Astrocyte of the spinal cord (primary cell): Measurements from ENCODE around the gene ABCC2.

Experiments used
- DNase-seq: peaks from one replicate; pipeline ENCODE4 v3.0.0; 2011; ENCODE audit warnings: low read depth, low spot score
- H3K4me3 ChIP-seq: 2 replicates; pipeline ENCODE4 v1.5.1; 2011; ENCODE audit warnings: low read depth, mild to moderate bottlenecking, low read length, moderate library complexity
- in situ Hi-C: cut with HindIII; loops from 2 replicates; pipeline ENCODE4 v1.10.0; 2017; ENCODE audit warnings: low sequenced_read_pairs
- TF ChIP-seq, protein P1 (sequence below): IDR thresholded peaks from 2 replicates; pipeline ENCODE4 v1.5.1; 2012; ENCODE audit warnings: low read depth, mild to moderate bottlenecking, low read length, inconsistent platforms

The ABCC2 gene

DNA sequence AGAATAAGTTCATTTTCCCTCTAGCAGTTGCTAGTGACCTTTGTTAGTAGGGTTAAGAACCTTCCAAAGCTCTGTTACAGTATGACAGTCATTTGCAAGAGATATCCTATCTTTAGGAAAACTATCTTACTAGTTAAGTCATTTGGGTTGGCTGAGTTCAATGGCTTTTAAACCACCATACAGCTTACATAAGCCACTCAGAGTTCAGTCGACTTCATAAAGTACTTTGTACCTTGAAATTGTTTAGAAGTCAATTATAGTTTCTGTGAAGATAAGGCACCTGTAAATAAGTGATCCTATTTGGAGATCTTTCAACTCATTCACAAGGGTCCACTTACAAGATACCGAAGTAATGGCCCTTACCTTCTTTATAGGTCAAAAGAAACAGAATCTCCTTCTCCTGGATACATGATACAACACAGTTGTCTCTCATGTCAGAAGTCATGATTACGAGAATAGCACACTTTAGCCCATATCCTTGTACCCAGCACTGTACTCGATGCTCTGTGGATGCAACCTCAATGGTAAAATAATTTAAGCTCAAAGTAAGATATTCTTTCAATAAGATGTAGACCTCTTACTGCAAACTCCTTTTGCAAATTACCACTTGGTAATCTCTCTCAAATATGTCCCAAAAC lies 11.9 kb upstream of the ABCC2 start:
- no peak for DNase-seq
- in situ Hi-C loops = no loop called here
- TF ChIP-seq, protein P1, sequence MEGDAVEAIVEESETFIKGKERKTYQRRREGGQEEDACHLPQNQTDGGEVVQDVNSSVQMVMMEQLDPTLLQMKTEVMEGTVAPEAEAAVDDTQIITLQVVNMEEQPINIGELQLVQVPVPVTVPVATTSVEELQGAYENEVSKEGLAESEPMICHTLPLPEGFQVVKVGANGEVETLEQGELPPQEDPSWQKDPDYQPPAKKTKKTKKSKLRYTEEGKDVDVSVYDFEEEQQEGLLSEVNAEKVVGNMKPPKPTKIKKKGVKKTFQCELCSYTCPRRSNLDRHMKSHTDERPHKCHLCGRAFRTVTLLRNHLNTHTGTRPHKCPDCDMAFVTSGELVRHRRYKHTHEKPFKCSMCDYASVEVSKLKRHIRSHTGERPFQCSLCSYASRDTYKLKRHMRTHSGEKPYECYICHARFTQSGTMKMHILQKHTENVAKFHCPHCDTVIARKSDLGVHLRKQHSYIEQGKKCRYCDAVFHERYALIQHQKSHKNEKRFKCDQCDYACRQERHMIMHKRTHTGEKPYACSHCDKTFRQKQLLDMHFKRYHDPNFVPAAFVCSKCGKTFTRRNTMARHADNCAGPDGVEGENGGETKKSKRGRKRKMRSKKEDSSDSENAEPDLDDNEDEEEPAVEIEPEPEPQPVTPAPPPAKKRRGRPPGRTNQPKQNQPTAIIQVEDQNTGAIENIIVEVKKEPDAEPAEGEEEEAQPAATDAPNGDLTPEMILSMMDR = no peak
- no peak overlapping the region for H3K4me3 ChIP-seq

DNA sequence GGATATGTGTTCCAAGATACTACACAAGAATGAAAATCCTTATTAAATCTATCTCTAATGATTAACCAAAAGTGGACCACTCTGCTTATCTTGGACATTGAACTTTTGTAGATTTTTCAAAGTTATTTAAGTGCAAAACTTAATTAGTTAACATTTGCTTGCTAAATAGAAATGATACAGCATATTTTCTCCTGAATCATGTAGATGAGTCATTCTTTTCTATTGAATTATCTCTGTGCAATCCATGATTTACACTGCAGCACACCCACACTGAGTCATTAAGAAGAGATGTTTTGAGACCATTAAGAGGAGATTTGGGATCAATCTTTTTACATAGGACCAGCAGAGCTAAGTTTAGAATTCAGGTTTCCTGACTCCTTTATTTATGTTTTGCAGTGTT lies 6.6 kb upstream of the ABCC2 start:
- DNase-seq = peak; percentile 81
- H3K4me3 ChIP-seq = no peak overlapping the region
- in situ Hi-C loops = no loop called here
- TF ChIP-seq, protein P1 = no peak

DNA sequence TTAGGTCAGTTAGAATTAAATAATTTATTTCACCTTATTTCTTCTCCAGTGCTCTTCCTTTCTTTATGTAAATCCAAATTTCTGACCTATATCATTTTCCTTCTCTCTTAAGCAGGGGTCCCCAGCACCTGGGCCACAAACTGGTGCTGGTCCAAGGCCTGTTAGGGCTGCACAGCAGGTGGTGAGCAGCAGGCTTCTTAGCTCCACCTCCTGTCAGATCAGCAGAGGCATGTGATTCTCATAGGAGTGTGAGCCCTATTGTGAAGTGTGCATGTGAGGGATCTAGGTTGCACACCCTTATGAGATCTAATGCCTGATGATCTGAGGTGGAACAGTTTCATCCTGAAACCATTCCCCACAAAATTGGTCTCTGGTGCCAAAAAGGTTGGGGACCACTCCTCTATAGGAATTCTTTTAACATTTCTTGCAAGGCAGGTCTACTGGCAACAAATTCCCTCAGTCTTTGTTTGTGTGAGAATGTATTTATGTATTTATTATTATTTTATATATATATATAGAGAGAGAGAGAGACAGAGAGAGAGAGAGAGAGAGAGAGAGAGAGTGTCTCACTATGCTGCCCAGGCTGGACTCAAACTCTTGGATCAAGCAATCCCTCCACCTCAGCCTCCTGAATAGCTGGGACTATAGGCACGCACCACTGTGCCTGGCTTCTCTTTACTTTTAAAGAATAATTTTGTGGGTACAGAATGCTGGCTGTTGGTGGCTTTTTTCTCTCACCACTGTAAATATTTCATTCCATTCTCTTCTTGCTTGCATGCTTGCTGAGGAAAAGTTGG lies 4.3 kb upstream of the ABCC2 start:
- DNase-seq = no peak
- in situ Hi-C loops = no loop called here
- no peak overlapping the region for H3K4me3 ChIP-seq
- TF ChIP-seq, protein P1 = no peak

DNA sequence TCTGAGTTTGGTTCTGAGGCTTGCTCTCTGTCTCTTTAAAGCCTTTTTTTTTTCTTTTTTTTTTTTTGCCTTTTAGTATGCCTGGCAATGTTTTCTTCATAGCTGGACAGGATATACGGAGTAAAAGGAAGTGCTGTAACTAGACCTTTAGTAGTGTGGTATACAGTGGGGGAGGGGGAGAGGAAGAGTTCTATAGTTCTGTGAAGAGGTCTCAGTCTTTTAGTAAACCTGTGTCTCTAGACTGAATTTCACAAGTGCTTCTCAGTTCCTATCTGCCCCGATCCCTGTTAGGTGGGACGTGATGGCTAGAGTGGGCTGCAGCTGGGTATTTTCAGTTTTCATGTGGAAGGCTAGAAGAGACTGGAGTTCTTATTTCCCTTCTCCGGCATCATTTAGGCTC lies 3.1 kb upstream of the ABCC2 start:
- TF ChIP-seq, protein P1 = no peak
- in situ Hi-C loops = no loop called here
- H3K4me3 ChIP-seq = peak overlapping the region; percentile 20
- DNase-seq = peak; percentile 79

DNA sequence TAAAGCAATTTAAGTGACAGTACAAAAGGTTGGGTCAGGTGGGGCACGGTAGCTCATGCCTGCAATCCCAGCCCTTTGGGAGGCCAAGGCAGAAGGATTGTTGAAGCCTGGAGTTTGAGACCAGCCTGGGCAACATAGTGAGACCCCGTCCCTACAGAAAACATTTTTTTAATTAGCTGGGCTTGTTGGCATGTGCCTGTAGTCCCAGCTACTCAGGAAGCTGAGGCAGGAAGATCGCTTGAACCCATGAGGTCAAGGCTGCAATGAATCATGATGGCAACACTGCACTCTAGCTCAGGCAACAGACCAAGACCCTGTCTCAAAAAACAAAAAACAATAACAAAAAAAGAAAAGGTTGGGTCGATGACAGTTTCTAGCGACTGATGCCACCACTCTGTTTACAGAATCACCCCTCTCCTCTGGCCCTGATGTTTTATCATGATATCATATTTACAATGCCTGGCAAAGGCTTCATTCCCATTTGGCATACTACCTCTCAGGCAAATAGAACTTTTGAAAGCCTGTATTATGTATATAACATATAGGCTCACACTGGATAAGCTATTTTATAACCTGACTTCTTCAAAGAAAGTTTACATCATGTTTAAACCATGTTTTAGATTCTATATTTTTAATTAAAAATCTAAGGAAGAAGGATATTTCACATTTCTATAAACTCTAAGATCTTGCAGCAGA lies 558 bp upstream of the ABCC2 start:
- in situ Hi-C loops = no loop called here
- no peak overlapping the region for H3K4me3 ChIP-seq
- DNase-seq = no peak
- TF ChIP-seq, protein P1 = no peak

DNA sequence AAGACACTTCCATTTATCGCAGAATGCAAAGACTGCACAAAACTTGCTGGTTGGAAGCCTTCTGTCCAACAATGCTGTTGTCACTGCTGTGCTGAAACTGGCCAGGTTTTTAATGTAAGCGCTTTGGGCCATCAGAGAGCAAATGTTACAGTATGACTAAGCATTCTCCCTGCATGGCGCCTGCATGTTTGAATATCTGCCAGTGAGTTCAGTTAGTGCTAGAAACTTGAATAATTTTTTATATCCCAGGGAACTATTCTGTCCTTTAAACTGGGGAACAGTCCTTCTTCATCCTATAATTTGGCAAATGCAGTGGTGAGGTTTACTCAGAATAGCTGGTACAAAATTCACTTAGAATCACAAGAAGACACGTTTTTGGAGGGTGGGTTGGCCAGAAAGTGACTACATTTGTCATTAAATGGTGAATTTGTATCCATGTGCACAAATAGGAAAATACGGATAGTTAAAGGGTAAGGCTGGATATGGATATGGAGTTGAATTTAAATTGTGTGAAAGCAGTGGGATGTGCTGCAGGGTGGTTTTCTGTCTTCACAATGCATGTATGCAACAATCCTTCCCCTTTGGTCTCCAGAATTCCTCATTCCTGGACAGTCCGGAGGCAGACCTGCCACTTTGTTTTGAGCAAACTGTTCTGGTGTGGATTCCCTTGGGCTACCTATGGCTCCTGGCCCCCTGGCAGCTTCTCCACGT lies 1.7 kb downstream of the ABCC2 start:
- in situ Hi-C loops = no loop called here
- TF ChIP-seq, protein P1 = no peak
- no peak overlapping the region for H3K4me3 ChIP-seq
- DNase-seq = peak; percentile 93
